ENCODE measurements around the gene THAP4.

The THAP4 gene

DNA sequence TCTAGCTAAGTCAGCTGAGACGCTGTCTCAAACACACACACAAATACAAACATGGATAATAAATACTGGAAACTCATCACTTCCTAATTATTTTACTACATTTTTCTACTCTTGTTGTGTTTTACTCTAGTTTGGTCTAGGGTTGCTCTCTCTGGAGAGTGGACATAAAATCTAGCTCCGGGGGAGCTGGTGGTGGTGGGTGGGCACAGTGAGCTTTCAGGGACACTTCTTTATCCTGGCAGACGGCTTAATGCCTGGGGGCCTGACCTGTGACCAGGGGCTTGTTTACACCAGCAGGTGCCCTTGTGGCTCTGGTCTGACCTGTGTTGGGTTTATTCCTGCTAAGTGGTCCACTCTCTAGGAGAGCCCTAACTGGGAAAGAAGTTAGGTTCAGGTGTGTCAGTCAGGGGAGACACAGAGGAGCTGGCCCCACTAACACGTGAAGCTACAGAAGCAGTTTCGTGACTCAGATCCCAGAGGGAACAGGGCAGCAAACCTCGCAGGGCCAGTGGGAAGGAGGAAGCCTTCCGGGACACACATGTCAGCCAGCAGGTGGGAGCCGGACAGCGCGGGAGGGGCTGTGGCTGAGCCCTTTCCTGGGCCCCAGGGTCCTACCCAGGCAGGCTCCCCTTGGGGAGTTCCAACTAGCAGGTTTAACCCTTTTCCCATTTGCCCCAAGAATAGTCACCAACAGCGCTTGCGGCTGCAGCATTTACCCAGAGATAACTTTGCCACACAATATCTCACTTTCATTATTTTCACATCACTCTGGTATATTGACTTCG, 100.9 kb downstream of the THAP4 start:
- no peak for ATAC-seq
- TF ChIP-seq TOX (CRISPR knock-in tag; IDR thresholded peaks at IDR 0.05; ENCODE audit: borderline replicate concordance) (no peak), GLIS3 (CRISPR knock-in tag; IDR thresholded peaks at IDR 0.05) (no peak), ARNTL (CRISPR knock-in tag; IDR thresholded peaks at IDR 0.05; ENCODE audit: borderline replicate concordance, low read depth) (no peak), SNAI2 (CRISPR knock-in tag; IDR thresholded peaks at IDR 0.05) (no peak), ZFP3 (CRISPR knock-in tag; IDR thresholded peaks at IDR 0.05) (no peak), PPARA (CRISPR knock-in tag; IDR thresholded peaks at IDR 0.05; ENCODE audit: borderline replicate concordance) (no peak)

DNA sequence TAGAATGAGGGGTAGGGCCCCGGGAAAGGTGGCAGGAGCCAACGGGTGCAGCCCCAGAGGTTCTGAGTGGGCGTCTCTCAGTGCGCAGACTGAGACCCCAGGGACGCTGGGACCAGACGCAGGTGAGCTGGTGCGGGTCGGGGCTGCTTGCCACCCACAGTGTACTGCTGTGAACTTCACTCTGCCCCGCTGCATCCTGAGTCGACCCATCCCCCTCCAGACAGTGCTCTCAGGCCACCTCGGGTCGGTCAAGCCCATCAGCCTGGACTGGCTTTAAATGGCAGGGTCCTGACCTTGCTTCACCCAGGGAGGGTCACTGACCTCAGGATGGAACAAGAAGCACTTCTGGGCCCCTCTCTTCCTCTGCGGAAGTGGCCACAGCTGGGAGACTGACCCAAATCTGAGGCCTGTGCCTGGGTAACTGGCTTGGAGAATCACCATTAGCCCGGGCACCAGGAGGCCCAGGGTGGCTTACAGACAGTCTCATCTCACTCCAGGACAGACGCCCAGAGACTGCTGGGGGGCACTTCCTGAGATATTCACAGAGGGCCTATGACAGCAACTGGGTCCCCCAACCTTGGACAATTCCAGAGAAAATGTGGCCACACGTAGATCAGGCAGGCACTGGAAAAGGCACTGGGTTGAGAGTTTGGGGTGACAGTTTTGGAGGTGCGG, 102.1 kb downstream of the THAP4 start:
- TF ChIP-seq ZNF70 (CRISPR knock-in tag; IDR thresholded peaks at IDR 0.05) (no peak), OSR1 (CRISPR knock-in tag; IDR thresholded peaks at IDR 0.05) (no peak), ARNTL (CRISPR knock-in tag; IDR thresholded peaks at IDR 0.05; ENCODE audit: borderline replicate concordance, low read depth) (no peak), ZNF565 (CRISPR knock-in tag; conservative IDR thresholded peaks at IDR 0.05; ENCODE audit: low read depth) (no peak), ZC3H10 (CRISPR knock-in tag; IDR thresholded peaks at IDR 0.05) (no peak), SNAI2 (CRISPR knock-in tag; IDR thresholded peaks at IDR 0.05) (no peak), ZFP3 (CRISPR knock-in tag; IDR thresholded peaks at IDR 0.05) (no peak), ISL1 (CRISPR knock-in tag; IDR thresholded peaks at IDR 0.05) (no peak)
- TF ChIP-seq, protein P1, sequence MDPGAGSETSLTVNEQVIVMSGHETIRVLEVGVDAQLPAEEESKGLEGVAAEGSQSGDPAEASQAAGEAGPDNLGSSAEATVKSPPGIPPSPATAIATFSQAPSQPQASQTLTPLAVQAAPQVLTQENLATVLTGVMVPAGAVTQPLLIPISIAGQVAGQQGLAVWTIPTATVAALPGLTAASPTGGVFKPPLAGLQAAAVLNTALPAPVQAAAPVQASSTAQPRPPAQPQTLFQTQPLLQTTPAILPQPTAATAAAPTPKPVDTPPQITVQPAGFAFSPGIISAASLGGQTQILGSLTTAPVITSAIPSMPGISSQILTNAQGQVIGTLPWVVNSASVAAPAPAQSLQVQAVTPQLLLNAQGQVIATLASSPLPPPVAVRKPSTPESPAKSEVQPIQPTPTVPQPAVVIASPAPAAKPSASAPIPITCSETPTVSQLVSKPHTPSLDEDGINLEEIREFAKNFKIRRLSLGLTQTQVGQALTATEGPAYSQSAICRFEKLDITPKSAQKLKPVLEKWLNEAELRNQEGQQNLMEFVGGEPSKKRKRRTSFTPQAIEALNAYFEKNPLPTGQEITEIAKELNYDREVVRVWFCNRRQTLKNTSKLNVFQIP (CRISPR knock-in tag; IDR thresholded peaks at IDR 0.05; ENCODE audit: borderline replicate concordance, low read depth) = no peak
- TF ChIP-seq, protein P2, sequence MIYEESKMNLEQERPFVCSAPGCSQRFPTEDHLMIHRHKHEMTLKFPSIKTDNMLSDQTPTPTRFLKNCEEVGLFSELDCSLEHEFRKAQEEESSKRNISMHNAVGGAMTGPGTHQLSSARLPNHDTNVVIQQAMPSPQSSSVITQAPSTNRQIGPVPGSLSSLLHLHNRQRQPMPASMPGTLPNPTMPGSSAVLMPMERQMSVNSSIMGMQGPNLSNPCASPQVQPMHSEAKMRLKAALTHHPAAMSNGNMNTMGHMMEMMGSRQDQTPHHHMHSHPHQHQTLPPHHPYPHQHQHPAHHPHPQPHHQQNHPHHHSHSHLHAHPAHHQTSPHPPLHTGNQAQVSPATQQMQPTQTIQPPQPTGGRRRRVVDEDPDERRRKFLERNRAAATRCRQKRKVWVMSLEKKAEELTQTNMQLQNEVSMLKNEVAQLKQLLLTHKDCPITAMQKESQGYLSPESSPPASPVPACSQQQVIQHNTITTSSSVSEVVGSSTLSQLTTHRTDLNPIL (CRISPR knock-in tag; IDR thresholded peaks at IDR 0.05; ENCODE audit: low read depth) = no peak
- TF ChIP-seq, protein P3, sequence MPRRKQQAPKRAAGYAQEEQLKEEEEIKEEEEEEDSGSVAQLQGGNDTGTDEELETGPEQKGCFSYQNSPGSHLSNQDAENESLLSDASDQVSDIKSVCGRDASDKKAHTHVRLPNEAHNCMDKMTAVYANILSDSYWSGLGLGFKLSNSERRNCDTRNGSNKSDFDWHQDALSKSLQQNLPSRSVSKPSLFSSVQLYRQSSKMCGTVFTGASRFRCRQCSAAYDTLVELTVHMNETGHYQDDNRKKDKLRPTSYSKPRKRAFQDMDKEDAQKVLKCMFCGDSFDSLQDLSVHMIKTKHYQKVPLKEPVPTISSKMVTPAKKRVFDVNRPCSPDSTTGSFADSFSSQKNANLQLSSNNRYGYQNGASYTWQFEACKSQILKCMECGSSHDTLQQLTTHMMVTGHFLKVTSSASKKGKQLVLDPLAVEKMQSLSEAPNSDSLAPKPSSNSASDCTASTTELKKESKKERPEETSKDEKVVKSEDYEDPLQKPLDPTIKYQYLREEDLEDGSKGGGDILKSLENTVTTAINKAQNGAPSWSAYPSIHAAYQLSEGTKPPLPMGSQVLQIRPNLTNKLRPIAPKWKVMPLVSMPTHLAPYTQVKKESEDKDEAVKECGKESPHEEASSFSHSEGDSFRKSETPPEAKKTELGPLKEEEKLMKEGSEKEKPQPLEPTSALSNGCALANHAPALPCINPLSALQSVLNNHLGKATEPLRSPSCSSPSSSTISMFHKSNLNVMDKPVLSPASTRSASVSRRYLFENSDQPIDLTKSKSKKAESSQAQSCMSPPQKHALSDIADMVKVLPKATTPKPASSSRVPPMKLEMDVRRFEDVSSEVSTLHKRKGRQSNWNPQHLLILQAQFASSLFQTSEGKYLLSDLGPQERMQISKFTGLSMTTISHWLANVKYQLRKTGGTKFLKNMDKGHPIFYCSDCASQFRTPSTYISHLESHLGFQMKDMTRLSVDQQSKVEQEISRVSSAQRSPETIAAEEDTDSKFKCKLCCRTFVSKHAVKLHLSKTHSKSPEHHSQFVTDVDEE (CRISPR knock-in tag; IDR thresholded peaks at IDR 0.05) = no peak
- no peak for ATAC-seq
